ENCODE measurements around the gene SMARCD3.

SMARCD3 gene

DNA sequence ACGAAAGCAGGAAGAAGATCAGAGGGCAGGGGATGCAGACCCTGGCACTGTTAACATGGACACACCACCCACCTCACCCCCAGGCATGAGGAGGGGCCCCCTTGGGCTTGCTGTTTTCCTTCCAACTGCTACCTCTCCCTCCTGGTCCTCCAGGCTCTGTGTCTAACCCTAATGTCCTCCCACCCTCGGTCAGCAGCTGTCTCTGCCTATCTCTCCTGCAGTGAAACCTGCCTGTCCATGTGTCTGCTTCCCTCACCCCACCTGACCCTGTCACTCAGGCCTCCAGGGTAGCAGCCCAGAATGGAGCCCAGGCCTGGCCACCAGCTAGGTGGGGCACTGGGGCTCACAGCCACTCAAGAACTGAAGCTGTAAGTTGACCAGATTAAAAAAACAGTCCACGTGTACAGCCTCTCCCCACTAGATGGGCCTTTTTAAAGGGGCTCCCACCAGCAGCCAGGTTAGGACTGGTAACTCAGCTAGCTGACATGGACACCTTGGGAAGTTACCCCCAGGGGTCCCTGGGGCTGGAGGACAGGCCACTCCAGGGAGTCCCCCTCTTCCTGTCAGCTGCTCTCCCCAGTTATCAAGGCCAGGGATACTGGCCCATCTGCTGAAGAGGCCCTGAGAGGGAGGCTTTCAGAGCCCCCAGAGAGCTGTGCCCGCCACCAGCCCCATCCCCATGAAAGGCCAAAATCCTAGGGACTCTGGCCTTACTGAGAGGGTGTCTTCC lies 1.5 kb downstream of the SMARCD3 start:
- DNase-seq: no peak

DNA sequence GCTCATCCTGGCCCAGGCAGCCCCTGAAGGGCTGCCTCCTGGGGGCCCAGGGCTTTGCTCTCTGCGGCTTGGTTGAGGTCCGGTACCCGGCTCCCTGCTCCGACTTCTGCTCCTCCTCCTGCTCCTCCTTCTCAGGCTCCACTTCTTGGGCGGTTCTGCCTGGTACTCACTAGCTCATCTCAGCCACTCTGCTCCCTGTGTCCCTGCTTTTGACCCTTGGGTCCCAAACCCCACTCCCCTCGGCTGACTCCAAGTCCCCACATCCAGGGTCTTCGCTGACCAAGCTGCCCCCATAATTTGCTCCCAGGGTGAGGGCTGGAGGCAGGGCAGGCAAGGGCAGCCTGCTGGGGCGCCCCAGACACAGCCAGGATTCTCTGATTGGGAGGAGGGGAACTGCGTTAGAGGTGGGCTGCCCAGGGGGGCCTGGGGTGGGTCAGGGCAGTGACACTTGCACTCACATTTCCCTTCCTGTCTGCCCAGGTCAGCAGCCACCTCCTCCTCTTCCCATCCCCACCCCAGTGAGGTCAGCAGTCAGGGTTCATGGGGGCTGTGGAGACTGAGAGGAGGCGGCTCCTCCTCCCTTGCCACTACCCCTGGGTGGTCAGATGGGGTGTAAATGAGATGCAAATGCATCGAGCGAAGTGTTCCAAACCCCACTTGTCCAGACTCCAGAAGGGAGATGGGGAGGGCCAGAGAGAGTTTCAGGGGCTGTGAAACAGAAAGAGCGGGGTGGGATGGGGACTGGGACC lies 2.2 kb downstream of the SMARCD3 start:
- DNase-seq: no peak

DNA sequence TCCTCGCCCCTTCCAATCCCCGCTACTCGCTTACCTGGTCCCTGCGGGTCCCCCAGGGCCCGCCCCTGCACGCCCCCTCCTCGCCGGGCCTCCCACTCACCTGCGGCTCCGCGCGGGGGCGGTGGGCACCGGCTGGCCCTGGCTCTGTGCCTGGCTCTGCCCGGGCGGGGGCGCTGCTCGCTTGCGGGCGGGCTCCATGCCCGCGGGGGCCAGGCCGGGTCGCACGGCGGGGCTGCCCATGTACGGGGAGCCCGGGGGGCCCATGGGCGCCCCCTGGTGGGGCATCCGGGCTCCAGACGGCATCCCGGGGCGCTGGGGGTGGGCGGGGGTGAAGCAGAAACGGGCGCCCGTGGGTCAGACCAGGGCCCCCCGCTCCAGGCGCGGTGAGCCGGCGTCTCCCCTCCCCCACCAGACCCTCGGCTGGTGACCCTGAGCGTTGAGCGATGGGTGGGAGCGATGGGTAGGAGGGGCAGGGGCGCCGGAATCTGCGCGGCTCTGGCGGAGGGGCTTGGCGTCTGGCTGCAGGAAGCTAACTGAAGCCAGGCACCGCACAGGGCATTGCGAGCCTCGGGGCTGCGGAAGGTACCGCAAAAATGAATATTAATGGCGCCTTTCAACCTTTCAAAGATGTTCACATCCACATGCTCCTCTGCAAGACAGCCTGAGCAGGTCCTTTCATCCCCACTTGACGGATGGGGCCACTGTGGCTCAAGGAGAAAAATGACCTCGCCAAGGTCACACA lies 3.0 kb downstream of the SMARCD3 start:
- DNase-seq: peak; percentile 52

DNA sequence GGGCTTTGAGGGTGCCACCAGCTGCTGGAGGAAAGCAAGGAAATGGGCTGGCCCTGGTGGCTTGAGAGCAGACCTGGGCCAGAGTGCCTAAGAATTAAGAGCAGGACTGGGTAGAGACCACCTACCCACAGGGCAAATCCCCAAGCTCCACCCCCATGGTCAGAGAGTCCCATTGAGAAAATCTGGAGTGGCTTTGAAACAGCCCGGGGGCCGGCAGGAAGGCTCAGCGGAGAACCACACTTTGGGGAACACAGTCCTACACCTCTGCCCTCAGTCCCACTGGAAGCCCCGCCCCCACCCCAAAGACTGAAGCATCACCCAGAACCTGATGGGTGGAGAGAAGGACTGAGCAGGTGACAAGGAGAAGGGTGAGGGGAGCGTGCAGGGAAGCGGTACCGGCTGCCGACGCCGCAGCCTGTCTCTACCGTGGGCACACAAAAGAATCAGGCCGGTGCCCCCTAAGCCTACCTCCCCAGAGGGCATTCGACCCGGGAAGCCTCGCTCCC lies 3.6 kb downstream of the SMARCD3 start:
- no peak for DNase-seq

DNA sequence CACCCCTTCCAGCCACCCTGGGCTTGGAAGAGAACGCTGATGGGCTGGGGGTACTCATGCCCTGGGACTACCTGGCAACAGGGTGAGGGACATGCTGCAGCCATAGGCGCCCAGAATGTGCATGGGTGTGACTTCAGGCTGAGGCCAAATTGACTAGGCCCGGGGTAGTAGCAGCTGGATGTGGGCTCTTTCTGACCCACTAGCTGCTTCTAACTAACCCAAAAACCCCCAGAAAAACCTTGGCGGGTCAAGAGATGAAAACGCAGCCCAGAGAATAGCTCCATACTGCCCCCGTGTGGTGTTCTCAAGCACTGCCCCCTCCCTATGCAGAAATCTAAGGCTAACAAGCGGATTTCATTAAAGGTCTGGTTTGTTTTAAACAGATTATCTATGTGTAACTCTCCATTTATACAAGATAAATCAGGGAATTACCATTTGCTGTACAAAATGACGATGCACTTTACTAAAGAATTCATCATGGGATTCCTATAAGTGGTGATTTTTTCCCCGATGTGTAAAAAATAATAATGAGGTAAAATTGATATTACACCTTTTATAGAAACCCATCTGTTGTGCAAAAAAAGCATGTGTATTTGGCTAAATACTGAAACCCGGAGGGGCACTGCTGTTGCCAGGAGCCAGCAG lies 4.2 kb downstream of the SMARCD3 start:
- DNase-seq: peak; percentile 60

DNA sequence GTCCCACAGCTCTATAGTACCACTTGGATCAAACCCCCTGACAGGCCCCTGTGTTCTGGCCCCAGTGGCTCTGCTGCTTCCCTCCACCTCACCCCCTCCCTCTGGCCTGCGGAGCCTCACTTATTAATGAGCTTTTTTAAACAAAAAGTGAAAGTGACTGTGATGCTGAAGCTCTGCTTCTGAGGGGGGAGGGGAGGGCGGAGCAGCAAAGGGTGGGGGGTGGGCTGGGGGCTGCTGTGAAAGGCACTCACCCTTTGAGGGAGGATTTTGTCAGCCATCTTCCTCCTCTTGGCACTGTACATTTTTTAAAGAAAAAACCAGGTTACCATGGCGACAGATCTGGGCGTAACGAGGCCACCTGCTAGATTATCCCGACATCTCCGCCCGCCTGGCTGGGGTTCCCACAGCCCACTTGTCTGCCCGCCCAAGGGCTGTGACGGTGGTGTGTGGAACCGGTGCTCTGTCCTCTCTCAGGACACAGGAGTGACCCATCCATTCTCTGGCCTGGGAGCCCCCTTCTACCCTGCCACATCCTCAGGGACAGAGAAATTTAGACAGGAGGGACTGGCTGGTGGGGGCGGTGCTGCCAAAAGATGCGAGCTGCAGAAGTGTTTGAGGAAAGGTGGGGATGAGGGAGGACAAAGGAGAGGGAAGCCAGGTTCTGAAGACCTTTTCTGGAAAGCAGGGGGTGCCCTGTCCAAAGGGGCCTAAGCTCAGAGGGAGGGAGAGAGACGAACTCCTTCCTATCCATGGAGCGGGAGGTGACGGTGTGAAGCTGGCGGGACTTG lies 4.9 kb downstream of the SMARCD3 start:
- no peak for DNase-seq

DNA sequence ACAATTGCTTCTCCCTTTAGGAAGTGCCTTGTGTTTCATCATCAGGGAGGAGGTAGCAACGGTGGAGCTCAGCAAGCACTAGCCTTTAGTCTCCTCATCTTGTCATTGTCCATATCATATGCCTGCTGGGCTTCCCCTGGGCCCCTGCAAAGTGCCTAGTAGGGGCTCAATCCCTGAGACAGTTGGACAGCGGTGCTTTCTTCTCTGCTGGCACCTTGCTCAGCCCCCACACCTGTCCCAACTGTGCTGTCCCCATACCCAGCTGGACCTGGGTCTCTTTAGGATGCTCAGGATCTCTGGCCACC lies 5.5 kb downstream of the SMARCD3 start:
- no peak for DNase-seq

DNA sequence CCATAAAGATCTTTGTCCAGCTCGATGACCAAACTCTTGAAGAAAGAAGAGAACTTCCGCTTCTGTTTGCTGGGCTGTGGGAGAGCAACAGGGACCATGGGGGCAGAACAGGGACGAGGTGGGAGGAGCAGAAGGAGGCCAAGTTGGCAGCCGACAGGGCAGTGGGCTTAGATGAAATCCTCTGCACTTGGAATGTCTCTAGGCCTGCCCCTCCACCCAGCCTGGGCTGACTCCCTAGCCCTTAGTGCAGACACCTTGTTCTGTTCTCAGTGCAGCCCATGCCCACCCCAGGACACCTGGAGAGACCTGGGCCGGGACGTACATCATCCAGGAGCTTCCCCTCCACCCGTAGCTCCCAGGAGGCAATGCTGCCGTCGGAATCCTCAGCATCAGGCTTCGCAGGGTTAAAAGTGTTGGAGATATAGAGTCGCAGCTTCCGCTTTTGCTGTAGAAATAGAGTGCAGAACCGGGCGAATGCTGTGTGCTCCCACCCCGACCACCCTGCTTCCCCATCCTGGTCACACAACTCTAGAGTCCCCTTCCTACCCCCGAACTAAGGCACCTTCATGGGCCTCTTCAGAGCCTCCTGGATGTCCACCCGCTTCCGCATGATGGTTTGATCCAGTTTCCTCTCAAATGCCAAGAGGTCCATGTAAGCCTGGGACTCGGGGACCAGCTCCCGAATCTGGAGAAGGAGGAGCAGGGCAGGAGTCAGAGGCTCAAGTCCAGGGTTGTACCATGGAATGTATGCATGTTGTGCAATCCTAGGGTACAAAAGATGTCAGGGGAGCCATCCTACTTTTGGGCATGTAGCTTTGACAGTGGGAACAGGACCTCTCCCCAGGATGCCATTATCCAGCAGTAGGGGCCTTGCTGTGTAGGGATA lies 6.1 kb downstream of the SMARCD3 start:
- no peak for DNase-seq

DNA sequence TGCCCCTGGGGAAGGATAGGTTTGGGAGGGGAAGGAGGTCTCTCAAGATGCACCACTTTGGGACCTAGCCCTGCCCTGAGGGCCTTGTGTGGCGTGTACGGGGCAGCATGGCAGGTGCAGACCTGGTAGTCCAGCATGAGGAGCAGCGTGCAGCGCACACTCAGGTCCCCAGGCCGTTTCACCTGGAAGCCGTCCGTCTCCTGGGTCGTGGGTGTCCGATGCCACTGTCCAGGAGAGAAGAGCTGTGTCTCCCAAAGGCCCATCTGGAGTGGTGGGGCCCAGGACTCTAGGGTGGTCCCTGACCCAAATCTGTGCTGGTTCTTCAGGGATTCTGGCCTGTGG lies 6.8 kb downstream of the SMARCD3 start:
- DNase-seq: no peak

DNA sequence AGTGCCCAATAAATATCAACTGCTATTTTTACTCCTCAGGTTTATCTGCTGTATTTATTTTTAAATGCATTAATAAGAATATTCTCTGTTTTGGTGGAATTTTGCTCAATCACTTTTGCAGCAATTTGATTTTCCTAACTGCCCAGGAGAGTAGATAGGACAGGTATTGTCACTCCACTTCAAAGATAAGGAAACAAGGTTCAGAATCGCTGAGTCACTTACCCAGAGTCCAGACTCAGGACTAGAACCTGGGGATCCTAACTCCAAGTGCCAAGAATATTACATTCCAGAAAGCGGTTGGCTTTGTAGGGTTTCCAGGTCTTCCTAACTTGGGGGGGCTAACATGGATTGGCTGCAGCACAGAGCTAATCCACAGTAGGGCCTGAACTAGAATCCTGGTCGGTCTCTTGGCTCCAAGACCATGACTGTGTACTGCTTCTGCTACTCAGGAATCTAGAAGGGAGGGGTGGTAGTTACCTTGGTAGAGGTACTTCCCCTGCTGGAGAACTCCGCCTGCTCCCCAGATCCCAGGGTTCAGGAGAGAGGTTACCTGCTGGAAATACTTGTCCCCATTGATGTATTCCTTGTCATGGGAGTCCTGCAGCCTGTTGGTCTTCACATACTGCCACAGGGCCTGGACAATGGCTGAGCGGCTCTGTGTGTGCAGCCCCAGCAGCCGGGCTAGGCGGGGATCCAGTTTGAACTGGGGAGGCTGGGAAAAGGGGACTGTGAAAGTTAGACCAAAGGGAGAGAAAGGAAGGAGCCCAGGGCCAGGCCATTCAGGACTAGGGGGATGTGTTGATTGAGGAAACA lies 7.3 kb downstream of the SMARCD3 start:
- no peak for DNase-seq

DNA sequence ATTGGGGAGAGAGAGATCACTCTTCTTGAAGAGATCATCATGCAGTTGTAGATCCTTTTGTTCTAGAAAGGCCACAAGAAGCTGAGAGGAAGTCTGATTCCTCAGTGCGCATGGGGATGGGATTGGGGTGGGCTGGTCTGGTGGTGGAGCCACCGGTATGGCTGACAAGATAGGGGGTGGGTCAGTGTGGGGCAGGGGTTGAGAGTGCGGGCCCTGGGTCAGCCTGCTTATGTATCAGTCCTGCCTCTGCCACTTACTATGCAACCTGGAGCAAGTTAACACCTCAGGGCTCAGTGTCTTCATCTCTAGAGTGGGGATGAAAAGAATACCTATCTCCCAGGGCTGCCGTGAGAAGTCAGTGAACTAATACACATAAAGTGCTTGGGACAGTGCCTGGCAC lies 8.0 kb downstream of the SMARCD3 start:
- no peak for DNase-seq

DNA sequence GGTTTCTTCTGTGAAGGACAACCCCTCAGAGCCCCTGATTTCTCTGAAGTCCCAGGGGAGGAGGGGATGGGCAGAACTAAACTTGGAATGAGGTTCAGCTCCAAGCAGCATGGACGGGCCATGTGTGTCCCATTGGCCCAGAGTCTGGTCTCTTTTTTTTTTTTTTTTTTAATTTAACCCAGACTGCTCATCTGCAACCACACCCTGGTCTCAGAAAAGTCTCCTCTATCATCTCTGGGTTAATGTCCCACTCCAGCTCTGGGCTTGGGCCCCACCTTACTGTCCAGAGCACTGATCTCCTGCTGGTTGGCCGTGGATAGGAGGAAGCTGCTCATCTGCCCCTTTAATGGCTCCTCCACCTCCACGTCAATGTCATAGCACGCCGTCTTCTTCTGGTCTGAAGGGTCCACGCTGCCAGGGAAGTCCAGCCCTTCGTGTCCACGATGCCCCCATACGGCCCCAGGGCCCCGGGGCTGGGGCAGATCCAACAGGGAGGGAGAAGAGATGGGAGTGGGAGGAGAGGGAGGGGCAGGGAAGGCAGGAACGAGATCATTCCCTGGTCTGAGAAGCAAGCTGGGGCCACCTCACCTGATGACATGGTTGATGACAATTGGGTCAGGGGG lies 8.5 kb downstream of the SMARCD3 start:
- no peak for DNase-seq

DNA sequence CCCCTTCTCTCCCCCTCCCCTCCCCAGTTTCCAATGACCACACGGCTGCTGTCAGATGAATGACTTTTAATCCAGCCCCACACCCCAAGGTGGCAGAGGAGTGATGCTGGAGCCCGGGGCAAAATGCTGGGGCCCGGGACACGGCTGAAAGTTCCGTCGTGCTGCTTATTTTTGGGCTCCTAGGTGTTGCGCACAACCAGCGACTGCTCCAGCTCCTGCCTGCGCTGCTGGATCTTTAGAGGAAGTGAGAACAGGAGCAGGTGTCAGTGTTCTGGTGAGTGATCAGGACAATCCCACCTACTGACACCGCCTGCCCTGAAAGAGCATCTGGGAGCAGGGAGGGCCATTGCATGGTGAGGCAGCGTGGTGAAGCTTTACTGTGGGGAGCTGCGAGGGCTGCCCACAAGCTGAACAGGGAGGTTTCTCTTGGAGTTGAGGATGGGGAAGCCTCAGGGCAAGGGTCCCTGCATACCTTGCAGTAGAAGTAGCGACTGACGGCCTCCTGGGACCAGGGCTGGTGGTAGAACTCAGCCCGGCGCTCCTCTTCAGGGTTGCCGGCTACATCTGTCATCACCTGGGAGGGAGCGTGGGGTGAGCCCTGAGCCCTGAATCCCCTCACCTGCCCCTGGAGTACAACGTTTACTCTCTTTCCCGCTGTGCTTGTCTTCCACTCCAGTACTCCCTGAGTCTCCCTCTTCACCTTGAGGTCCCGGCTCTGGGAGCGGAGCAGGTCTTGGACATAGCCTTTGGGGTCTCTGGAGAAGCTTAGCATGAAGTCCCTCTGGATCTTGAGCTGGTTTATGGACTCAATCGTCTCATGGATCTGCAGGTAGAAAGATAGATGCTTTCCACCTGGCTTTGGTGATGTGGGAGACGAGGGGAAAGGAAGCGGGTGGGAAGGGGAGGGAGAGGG lies 9.3 kb downstream of the SMARCD3 start:
- DNase-seq: no peak

DNA sequence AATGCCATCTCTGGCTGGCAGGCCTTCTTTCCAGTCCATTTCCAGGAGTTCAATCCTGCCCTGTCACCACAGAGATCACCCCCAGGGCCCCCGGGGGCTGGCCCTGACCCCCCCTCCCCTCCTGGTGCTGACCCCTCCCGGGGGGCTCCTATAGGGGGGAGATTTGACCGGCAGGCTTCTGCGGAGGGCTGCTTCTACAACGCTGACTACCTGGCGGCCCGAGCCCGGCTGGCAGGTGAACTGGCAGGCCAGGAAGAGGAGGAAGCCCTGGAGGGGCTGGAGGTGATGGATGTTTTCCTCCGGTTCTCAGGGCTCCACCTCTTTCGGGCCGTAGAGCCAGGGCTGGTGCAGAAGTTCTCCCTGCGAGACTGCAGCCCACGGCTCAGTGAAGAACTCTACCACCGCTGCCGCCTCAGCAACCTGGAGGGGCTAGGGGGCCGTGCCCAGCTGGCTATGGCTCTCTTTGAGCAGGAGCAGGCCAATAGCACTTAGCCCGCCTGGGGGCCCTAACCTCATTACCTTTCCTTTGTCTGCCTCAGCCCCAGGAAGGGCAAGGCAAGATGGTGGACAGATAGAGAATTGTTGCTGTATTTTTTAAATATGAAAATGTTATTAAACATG lies 10.2 kb downstream of the SMARCD3 start:
- no peak for DNase-seq

DNA sequence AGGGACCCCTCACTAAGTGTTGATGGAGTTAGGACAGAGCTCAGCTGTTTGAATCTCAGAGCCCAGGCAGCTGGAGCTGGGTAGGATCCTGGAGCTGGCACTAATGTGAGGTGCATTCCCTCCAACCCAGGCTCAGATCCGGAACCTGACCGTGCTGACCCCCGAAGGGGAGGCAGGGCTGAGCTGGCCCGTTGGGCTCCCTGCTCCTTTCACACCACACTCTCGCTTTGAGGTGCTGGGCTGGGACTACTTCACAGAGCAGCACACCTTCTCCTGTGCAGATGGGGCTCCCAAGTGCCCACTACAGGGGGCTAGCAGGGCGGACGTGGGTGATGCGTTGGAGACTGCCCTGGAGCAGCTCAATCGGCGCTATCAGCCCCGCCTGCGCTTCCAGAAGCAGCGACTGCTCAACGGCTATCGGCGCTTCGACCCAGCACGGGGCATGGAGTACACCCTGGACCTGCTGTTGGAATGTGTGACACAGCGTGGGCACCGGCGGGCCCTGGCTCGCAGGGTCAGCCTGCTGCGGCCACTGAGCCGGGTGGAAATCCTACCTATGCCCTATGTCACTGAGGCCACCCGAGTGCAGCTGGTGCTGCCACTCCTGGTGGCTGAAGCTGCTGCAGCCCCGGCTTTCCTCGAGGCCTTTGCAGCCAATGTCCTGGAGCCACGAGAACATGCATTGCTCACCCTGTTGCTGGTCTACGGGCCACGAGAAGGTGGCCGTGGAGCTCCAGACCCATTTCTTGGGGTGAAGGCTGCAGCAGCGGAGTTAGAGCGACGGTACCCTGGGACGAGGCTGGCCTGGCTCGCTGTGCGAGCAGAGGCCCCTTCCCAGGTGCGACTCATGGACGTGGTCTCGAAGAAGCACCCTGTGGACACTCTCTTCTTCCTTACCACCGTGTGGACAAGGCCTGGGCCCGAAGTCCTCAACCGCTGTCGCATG lies 11.0 kb downstream of the SMARCD3 start:
- no peak for DNase-seq

DNA sequence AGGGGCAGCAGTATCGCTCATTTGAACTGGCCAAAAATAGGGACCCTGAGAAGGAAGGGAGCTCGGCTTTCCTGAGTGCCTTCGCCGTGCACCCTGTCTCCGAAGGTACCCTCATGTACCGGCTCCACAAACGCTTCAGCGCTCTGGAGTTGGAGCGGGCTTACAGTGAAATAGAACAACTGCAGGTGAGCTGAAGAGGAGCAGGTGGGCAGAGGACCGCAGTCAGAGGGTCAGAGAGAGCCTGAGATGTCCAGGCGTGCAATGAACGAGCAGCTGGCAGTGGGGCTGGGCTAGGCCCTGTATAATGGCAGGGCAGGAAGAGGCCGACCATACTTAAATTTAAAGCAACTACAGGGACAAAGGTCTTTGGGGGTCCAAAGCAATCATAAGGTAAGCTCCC lies 12.1 kb downstream of the SMARCD3 start:
- no peak for DNase-seq

DNA sequence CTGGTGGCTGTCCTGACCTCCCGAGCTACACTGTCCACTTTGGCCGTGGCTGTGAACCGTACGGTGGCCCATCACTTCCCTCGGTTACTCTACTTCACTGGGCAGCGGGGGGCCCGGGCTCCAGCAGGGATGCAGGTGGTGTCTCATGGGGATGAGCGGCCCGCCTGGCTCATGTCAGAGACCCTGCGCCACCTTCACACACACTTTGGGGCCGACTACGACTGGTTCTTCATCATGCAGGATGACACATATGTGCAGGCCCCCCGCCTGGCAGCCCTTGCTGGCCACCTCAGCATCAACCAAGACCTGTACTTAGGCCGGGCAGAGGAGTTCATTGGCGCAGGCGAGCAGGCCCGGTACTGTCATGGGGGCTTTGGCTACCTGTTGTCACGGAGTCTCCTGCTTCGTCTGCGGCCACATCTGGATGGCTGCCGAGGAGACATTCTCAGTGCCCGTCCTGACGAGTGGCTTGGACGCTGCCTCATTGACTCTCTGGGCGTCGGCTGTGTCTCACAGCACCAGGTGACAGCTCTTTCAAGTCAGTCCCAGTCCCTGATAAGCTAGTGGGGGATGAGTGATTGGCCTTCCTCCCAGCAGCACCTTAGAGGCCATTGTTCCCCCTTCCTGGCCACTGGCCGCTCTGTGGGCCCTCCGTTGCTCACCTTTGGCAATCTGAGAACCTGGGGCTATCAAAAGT lies 13.3 kb downstream of the SMARCD3 start:
- DNase-seq: no peak

All from stimulated activated CD4-positive, alpha-beta T cell treated with anti-CD3 and anti-CD28 coated beads, Interleukin-1b, Interleukin-23, amount 100 ng/mL, for 48 hours (primary cell).